RWPE2 (cell line): Measurements from ENCODE around the gene CYYR1.

Experiments
- ATAC-seq: fragments of 200-7000 bp; cut with Tn5 transposase; 3 replicates; pipeline ENCODE4 v1.9.1; 2021; ENCODE audit warnings: low read depth
- DNase-seq: peaks from one replicate; pipeline ENCODE4 v3.0.0-alpha.2; 2020; ENCODE audit warnings: low spot score
- H3K27ac ChIP-seq: fragments of 450-650 bp; 2 replicates; pipeline ENCODE4 v1.5.1; 2017; ENCODE audit warnings: mild to moderate bottlenecking; ENCODE audit not compliant: poor library complexity, severe bottlenecking
- H3K27me3 ChIP-seq: fragments of 250-450 bp; sonication (Bioruptor Pico); 2 replicates; pipeline ENCODE4 v1.5.1; 2021; ENCODE audit warnings: mild to moderate bottlenecking, moderate library complexity; ENCODE audit not compliant: insufficient read depth, poor library complexity, severe bottlenecking
- H3K36me3 ChIP-seq: fragments of 250-450 bp; sonication (Bioruptor Pico); 2 replicates; pipeline ENCODE4 v1.5.1; 2020; ENCODE audit warnings: low read depth, mild to moderate bottlenecking, moderate library complexity
- H3K4me1 ChIP-seq: fragments of 250-450 bp; sonication (Bioruptor Pico); 2 replicates; pipeline ENCODE4 v1.5.1; 2021; ENCODE audit warnings: mild to moderate bottlenecking, moderate library complexity; ENCODE audit not compliant: insufficient read depth, poor library complexity, severe bottlenecking
- H3K4me3 ChIP-seq: fragments of 250-450 bp; sonication (Bioruptor Pico); 2 replicates; pipeline ENCODE4 v1.5.1; 2021; ENCODE audit warnings: mild to moderate bottlenecking, moderate library complexity; ENCODE audit not compliant: severe bottlenecking
- H3K9me3 ChIP-seq: fragments of 250-450 bp; sonication (Bioruptor Pico); 2 replicates; pipeline ENCODE4 v1.5.1; 2021; ENCODE audit warnings: mild to moderate bottlenecking, moderate library complexity; ENCODE audit not compliant: severe bottlenecking
- CTCF ChIP-seq: fragments of 450-650 bp; IDR thresholded peaks from one replicate; pipeline ENCODE4 v1.5.1; 2017; ENCODE audit warnings: mild to moderate bottlenecking, moderate library complexity; ENCODE audit not compliant: poor library complexity, severe bottlenecking

Gene CYYR1

GRCh38 chr21:26505211-26505610 lies 67.9 kb downstream of the CYYR1 start:
- no peak for TF ChIP-seq CTCF
- Histone ChIP-seq H3K27me3 (no peaks in the 10 kb centered on the region), H3K4me3 (no peak overlapping the region), H3K36me3 (no peaks in the 10 kb centered on the region), H3K4me1 (peaks cover 4% of the 10 kb centered on the region), H3K9me3 (no peaks in the 10 kb centered on the region), H3K27ac (no peak overlapping the region)
- no peak for ATAC-seq
- DNase-seq: no peak

DNA sequence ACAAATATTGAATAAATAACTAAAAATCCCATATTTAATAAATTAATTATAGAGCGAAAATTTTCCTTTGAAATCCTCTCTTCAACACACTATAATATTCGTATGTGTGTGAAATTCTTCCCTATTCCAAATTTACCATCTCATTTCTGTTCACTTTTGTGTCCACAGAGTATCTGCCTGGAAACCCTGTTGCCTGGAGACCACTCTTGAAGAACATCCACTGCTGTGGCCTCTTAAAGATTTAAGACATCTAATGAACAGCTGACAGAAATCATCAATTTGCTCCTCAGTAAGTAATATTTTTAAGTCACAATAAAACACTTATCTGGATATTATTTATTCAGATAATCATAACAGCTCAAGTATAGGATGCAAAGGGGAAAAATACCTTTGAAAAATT lies 69.7 kb downstream of the CYYR1 start:
- H3K4me1 ChIP-seq: peaks cover 4% of the 10 kb centered on the region
- no peaks in the 10 kb centered on the region for H3K27me3 ChIP-seq
- no peaks in the 10 kb centered on the region for H3K9me3 ChIP-seq
- DNase-seq (no peak), ATAC-seq (no peak)
- H3K4me3 ChIP-seq: no peak overlapping the region
- no peak overlapping the region for H3K27ac ChIP-seq
- no peaks in the 10 kb centered on the region for H3K36me3 ChIP-seq
- no peak for TF ChIP-seq CTCF

DNA sequence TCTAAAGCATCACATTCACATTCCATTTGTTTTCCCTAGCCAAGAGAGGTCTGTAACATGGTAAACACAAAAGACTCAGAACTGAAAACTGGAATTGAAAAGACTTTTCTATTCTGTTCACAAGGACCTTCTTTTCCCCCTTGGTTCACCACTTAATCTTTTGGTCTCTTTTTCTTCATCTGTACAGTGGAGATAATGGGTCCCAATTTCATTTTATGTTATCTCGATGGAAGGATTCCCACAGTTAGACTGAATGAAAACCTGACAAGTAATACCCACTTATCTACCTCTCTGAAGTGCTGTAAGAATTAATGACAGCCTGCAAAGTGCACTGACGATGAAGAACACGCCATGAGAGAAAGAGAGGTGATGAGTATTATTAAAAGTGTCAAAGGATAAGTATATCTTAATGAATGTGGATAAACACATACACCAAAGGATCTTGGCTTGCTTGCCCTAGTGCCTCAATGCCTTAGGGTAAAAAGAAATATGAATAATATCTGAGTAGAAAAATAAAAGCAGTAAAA lies 71.5 kb downstream of the CYYR1 start:
- no peaks in the 10 kb centered on the region for H3K27me3 ChIP-seq
- no peaks in the 10 kb centered on the region for H3K9me3 ChIP-seq
- no peaks in the 10 kb centered on the region for H3K4me1 ChIP-seq
- H3K36me3 ChIP-seq: no peaks in the 10 kb centered on the region
- TF ChIP-seq CTCF: no peak
- no peak overlapping the region for H3K4me3 ChIP-seq
- DNase-seq (no peak), ATAC-seq (no peak)
- no peak overlapping the region for H3K27ac ChIP-seq

- DNase-seq: no peak
- Histone ChIP-seq H3K27me3 (no peaks in the 10 kb centered on the region), H3K4me3 (no peak overlapping the region), H3K36me3 (no peaks in the 10 kb centered on the region), H3K9me3 (no peaks in the 10 kb centered on the region), H3K27ac (no peak overlapping the region), H3K4me1 (no peaks in the 10 kb centered on the region)
- no peak for ATAC-seq
- no peak for TF ChIP-seq CTCF
Measured at GRCh38 chr21:26499495-26499894, 73.6 kb downstream of the CYYR1 start.

GRCh38 chr21:26495283-26495849 lies 77.7 kb downstream of the CYYR1 start:
- Histone ChIP-seq H3K27ac (no peak overlapping the region), H3K9me3 (no peaks in the 10 kb centered on the region), H3K36me3 (no peaks in the 10 kb centered on the region), H3K4me3 (no peak overlapping the region), H3K27me3 (no peaks in the 10 kb centered on the region), H3K4me1 (no peaks in the 10 kb centered on the region)
- DNase-seq (no peak), ATAC-seq (no peak)
- no peak for TF ChIP-seq CTCF
